ENCODE measurements around the gene SLC13A2. TPM values are rescaled to one million over a fixed set of nuclear protein-coding genes. Genes with fewer than 3 reads are reported as not detected.
A peak's percentile ranks its signal among the peaks of the same experiment; 100 is the strongest.

The SLC13A2 gene
- total RNA-seq, 4 donors from 2014 or later, result 49.7 to 95.0 (median 50.3) TPM; not detected in 1

- no peak for DNase-seq
- H3K4me1 ChIP-seq, result peaks cover 0 to 35% (median 24%) of the 10 kb centered on the region in 4 donors
- TF ChIP-seq POLR2A (IDR thresholded peaks at IDR 0.05) (no peak), POLR2AphosphoS5 (IDR thresholded peaks at IDR 0.05) (no peak), CTCF (IDR thresholded peaks at IDR 0.05) (no peak), EP300 (IDR thresholded peaks at IDR 0.05; ENCODE audit: low read depth) (no peak)
Measured at GRCh38 chr17:28499684-28500357, 26.4 kb downstream of the SLC13A2 start.

GRCh38 chr17:28500712-28501379 is 27.4 kb downstream of the SLC13A2 start:
- Histone ChIP-seq H3K4me3 (no peak overlapping the region), H3K4me1 (peaks cover 0 to 35% (median 24%) of the 10 kb centered on the region in 4 donors), H3K36me3 (no peaks in the 10 kb centered on the region), H3K9me3 (no peaks in the 10 kb centered on the region), H3K27ac (no peak overlapping the region), H3K27me3 (no peaks in the 10 kb centered on the region)
- 53% methylated on average over 10 of the region's 13 CpGs; no CpG with 5 or more reads in 1 of the 2 donors for WGBS, 2 donors (ENCODE audit: low coverage in 1 of 2)
- no peak for DNase-seq
- intact Hi-C loops (cut with DNase I; ENCODE audit: low total_unique reads) (no loop called here), in situ Hi-C loops (cut with MboI; ENCODE audit: low pct_ligation_motif_present in 1 of 4, low pct_unique_long_range_greater_than_20kb in 1 of 4, low sequenced_read_pairs in 3 of 4) (no loop called here)
- TF ChIP-seq POLR2A (IDR thresholded peaks at IDR 0.05), result no peak
- TF ChIP-seq EP300 (IDR thresholded peaks at IDR 0.05; ENCODE audit: low read depth), result no peak
- no peak for TF ChIP-seq POLR2AphosphoS5 (IDR thresholded peaks at IDR 0.05)
- TF ChIP-seq CTCF (IDR thresholded peaks at IDR 0.05), result no peak

More at GRCh38 chr17:28499684-28500357, 26.4 kb downstream of the SLC13A2 start:
- peak overlapping the region in 2 of 4 donors; percentile 23 to 57 for H3K27ac ChIP-seq
- H3K4me3 ChIP-seq, result no peak overlapping the region
- in situ Hi-C loops (cut with MboI; ENCODE audit: low pct_ligation_motif_present in 1 of 4, low pct_unique_long_range_greater_than_20kb in 1 of 4, low sequenced_read_pairs in 3 of 4) (loop anchor here in 2 of 4 donors (5.0 to 10.0 kb wide), 2 partner anchors 32 to 115 kb away; partner anchors contain the start of gene RSKR (in 2 of the 2)), intact Hi-C loops (cut with DNase I; ENCODE audit: low total_unique reads) (no loop called here)
- no peaks in the 10 kb centered on the region for H3K36me3 ChIP-seq
- no peaks in the 10 kb centered on the region for H3K9me3 ChIP-seq
- WGBS, 2 donors (ENCODE audit: low coverage in 1 of 2), result 50 to 64% methylated on average over 1 to 9 of the region's 9 CpGs
- no peaks in the 10 kb centered on the region for H3K27me3 ChIP-seq

GRCh38 chr17:28501421-28502284 is 28.2 kb downstream of the SLC13A2 start:
- WGBS, 2 donors (ENCODE audit: low coverage in 1 of 2), result 87% methylated on average over 3 of the region's 3 CpGs; no CpG with 5 or more reads in 1 of the 2 donors
- Histone ChIP-seq H3K9me3 (no peaks in the 10 kb centered on the region), H3K4me3 (no peak overlapping the region), H3K27ac (peak overlapping the region in 1 of 4 donors; percentile 39), H3K4me1 (peaks cover 0 to 35% (median 24%) of the 10 kb centered on the region in 4 donors), H3K27me3 (peaks cover 2% of the 10 kb centered on the region), H3K36me3 (no peaks in the 10 kb centered on the region)
- intact Hi-C loops (cut with DNase I; ENCODE audit: low total_unique reads), result no loop called here
- in situ Hi-C loops (cut with MboI; ENCODE audit: low pct_ligation_motif_present in 1 of 4, low pct_unique_long_range_greater_than_20kb in 1 of 4, low sequenced_read_pairs in 3 of 4), result no loop called here
- no peak for DNase-seq
- no peak for TF ChIP-seq CTCF (IDR thresholded peaks at IDR 0.05)
- no peak for TF ChIP-seq EP300 (IDR thresholded peaks at IDR 0.05; ENCODE audit: low read depth)
- TF ChIP-seq POLR2A (IDR thresholded peaks at IDR 0.05), result no peak
- no peak for TF ChIP-seq POLR2AphosphoS5 (IDR thresholded peaks at IDR 0.05)

- no peak for DNase-seq
- no peak for TF ChIP-seq POLR2AphosphoS5 (IDR thresholded peaks at IDR 0.05)
- no peak for TF ChIP-seq EP300 (IDR thresholded peaks at IDR 0.05; ENCODE audit: low read depth)
- no peak for TF ChIP-seq POLR2A (IDR thresholded peaks at IDR 0.05)
- TF ChIP-seq CTCF (IDR thresholded peaks at IDR 0.05), result no peak
- Histone ChIP-seq H3K27me3 (peaks cover 14% of the 10 kb centered on the region), H3K36me3 (no peaks in the 10 kb centered on the region), H3K4me3 (no peak overlapping the region), H3K4me1 (peaks cover 0 to 42% (median 23%) of the 10 kb centered on the region in 4 donors), H3K27ac (no peak overlapping the region), H3K9me3 (no peaks in the 10 kb centered on the region)
- in situ Hi-C loops (cut with MboI; ENCODE audit: low pct_ligation_motif_present in 1 of 4, low pct_unique_long_range_greater_than_20kb in 1 of 4, low sequenced_read_pairs in 3 of 4), result no loop called here
- 70 to 88% methylated on average over 3 of the region's 3 CpGs for WGBS, 2 donors (ENCODE audit: low coverage in 1 of 2)
- intact Hi-C loops (cut with DNase I; ENCODE audit: low total_unique reads), result no loop called here
Measured at GRCh38 chr17:28503420-28503819, 30.0 kb downstream of the SLC13A2 start.
